OCI-LY7 (cell line): ENCODE data around the gene DIS3L. TPM values are rescaled to one million over a fixed set of nuclear protein-coding genes. Genes with fewer than 3 reads are reported as not detected.

Experiments used
- BruUV-seq: library from RNA; stranded (reverse); fragments of 400-500 nt; replicated peaks from 2 replicates; lab custom pipeline; 2021; lab: Mats Ljungman, UMichigan
- CTCF ChIA-PET: fragments of 300-600 bp; sonication (Branson Sonifier 250); formaldehyde crosslinking; loops from one replicate; lab custom pipeline; 2022; ENCODE audit warnings: antibody characterized with exemption; ENCODE audit not compliant: unreplicated experiment; lab: Charles Lee
- POLR2A ChIA-PET: fragments of 300-600 bp; sonication (Branson Sonifier 250); formaldehyde crosslinking; loops from one replicate; lab custom pipeline; 2022; ENCODE audit warnings: antibody characterized with exemption; lab: Charles Lee
- DNase-seq: peaks from one replicate; pipeline ENCODE4 v3.0.0-alpha.2; 2015; ENCODE audit warnings: low spot score
- H2AFZ ChIP-seq: fragments of 200-600 bp; sonication (generic), shearing (Covaris generic); 2 replicates; pipeline ENCODE4 v1.6.1; 2014; ENCODE audit warnings: mild to moderate bottlenecking, antibody characterized with exemption, low read length, moderate library complexity
- H3K27ac ChIP-seq: fragments of 200-600 bp; sonication (generic); 2 replicates; pipeline ENCODE4 v1.5.1; 2014; ENCODE audit warnings: mixed run types, low read depth, mild to moderate bottlenecking, moderate library complexity, low read length, inconsistent platforms; ENCODE audit not compliant: poor library complexity, severe bottlenecking
- H3K36me3 ChIP-seq: fragments of 200-600 bp; sonication (generic); 2 replicates; pipeline ENCODE4 v1.6.1; 2014; ENCODE audit warnings: mild to moderate bottlenecking, antibody characterized with exemption, low read length, moderate library complexity, mixed read lengths; ENCODE audit not compliant: insufficient read depth
- H3K4me1 ChIP-seq: fragments of 200-600 bp; sonication (generic); 2 replicates; pipeline ENCODE4 v1.5.1; 2014; ENCODE audit warnings: mild to moderate bottlenecking, low read length; ENCODE audit not compliant: insufficient read depth, poor library complexity, severe bottlenecking
- H3K4me2 ChIP-seq: fragments of 200-600 bp; sonication (generic); 2 replicates; pipeline ENCODE4 v1.6.1; 2014; ENCODE audit warnings: mild to moderate bottlenecking, low read length
- H3K4me3 ChIP-seq: fragments of 200-600 bp; sonication (generic); 2 replicates; pipeline ENCODE4 v1.5.1; 2014; ENCODE audit warnings: mild to moderate bottlenecking, low read depth, low read length; ENCODE audit not compliant: poor library complexity, severe bottlenecking
- H3K79me2 ChIP-seq: fragments of 200-600 bp; sonication (generic); 2 replicates; pipeline ENCODE4 v1.6.1; 2016; ENCODE audit warnings: low read depth, mild to moderate bottlenecking, low read length, moderate library complexity, mixed read lengths; ENCODE audit not compliant: insufficient read depth
- H3K9me2 ChIP-seq: fragments of 200-600 bp; sonication (generic); 2 replicates; pipeline ENCODE4 v1.6.1; 2016; ENCODE audit warnings: mild to moderate bottlenecking, low read length, mixed read lengths; ENCODE audit not compliant: insufficient read depth
- H3K9me3 ChIP-seq: fragments of 200-600 bp; sonication (generic); 2 replicates; pipeline ENCODE4 v1.6.1; 2014; ENCODE audit warnings: mild to moderate bottlenecking, mixed run types, low read length, mixed read lengths
- H4K20me1 ChIP-seq: fragments of 200-600 bp; sonication (generic); 2 replicates; pipeline ENCODE4 v1.6.1; 2014; ENCODE audit warnings: mild to moderate bottlenecking, antibody characterized with exemption, low read length, moderate library complexity, mixed read lengths; ENCODE audit not compliant: insufficient read depth
- EZH2phosphoT487 ChIP-seq: fragments of 200-600 bp; sonication (generic); IDR thresholded peaks from 2 replicates; pipeline ENCODE4 v1.6.1; 2018; ENCODE audit warnings: low read depth, borderline replicate concordance, mild to moderate bottlenecking, mixed run types, antibody characterized with exemption, low read length, moderate library complexity, mixed read lengths
- intact Hi-C: fragments of 100-400 bp; cut with micrococcal nuclease; formaldehyde crosslinking; loops from one replicate; pipeline ENCODE4 v1.10.0; 2022; ENCODE audit not compliant: unreplicated experiment
- total RNA-seq, 2 experiments: library from RNA; depleted of rRNA in 1 of 2; stranded (reverse); fragments of >200 nt in 1 of 2; shearing (Covaris generic) in 1 of 2; gene quantifications; 2 replicates each; pipeline ENCODE4 v1.2.3, GENCODE V29; 2014 to 2022
- TF ChIP-seq, protein P1 (sequence below): fragments of 200-600 bp; sonication (generic); conservative IDR thresholded peaks from 2 replicates; pipeline ENCODE4 v1.5.1; 2014; ENCODE audit warnings: mild to moderate bottlenecking, antibody characterized with exemption, low read length, moderate library complexity, mixed read lengths

The DIS3L gene
- total RNA-seq, 2 experiments from 2014 or later: 33.9 to 67.6 TPM

DNA sequence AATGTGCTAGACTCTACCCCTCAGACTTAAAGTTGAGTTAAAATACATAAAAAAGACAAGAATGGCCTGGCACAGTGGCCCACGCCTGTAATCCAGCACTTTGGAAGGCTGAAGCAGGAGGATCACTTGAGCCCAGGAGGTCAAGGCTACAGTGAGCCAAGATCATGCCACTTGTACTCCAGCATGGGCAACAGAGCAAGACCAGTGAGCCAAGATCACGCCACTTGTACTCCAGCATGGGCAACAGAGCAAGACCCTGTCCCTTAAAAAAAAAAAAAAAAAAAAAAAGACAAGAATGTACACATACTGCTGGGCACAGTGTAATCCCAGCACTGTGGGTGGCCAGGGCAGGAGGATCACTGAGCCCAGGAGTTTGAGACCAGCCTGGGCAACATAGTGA is 17.4 kb downstream of the DIS3L start:
- intact Hi-C loops: no loop called here
- Histone ChIP-seq H3K4me2 (no peak overlapping the region), H3K9me3 (no peaks in the 10 kb centered on the region), H3K4me1 (no peaks in the 10 kb centered on the region), H3K36me3 (peaks cover 94% of the 10 kb centered on the region), H4K20me1 (no peaks in the 10 kb centered on the region), H2AFZ (no peak overlapping the region), H3K27ac (no peak overlapping the region), H3K79me2 (no peaks in the 10 kb centered on the region), H3K4me3 (no peak overlapping the region), H3K9me2 (no peaks in the 10 kb centered on the region)
- no peak for DNase-seq
- ChIA-PET CTCF (no interaction called here), POLR2A (no interaction called here)
- no TSS peak for BruUV-seq
- TF ChIP-seq EZH2phosphoT487: no peak
- TF ChIP-seq, protein P1, sequence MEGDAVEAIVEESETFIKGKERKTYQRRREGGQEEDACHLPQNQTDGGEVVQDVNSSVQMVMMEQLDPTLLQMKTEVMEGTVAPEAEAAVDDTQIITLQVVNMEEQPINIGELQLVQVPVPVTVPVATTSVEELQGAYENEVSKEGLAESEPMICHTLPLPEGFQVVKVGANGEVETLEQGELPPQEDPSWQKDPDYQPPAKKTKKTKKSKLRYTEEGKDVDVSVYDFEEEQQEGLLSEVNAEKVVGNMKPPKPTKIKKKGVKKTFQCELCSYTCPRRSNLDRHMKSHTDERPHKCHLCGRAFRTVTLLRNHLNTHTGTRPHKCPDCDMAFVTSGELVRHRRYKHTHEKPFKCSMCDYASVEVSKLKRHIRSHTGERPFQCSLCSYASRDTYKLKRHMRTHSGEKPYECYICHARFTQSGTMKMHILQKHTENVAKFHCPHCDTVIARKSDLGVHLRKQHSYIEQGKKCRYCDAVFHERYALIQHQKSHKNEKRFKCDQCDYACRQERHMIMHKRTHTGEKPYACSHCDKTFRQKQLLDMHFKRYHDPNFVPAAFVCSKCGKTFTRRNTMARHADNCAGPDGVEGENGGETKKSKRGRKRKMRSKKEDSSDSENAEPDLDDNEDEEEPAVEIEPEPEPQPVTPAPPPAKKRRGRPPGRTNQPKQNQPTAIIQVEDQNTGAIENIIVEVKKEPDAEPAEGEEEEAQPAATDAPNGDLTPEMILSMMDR: no peak

DNA sequence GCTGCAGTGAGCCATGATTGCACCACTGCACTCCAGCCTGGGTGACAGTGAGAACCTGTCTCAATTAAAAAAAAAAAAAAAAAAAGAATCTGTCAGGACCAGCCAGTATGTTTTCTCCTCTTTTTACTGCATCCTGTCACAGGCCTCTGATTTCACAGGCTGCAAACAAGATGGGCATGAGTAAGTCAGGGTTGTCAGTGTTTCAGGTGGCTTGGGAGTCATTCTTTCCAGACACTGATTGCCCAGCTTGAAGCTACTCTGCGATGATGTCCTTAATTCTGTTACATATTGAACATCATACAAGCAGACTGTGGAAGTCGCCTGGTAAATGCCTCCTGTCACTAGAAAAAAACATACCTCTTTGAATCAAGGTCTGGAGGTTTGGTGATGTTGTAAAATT is 18.8 kb downstream of the DIS3L start:
- no peak for DNase-seq
- Histone ChIP-seq H3K9me2 (no peaks in the 10 kb centered on the region), H3K79me2 (no peaks in the 10 kb centered on the region), H3K4me1 (no peaks in the 10 kb centered on the region), H3K4me3 (no peak overlapping the region), H3K36me3 (peaks cover 94% of the 10 kb centered on the region), H3K4me2 (no peak overlapping the region), H3K9me3 (no peaks in the 10 kb centered on the region), H3K27ac (no peak overlapping the region), H4K20me1 (no peaks in the 10 kb centered on the region), H2AFZ (no peak overlapping the region)
- CTCF ChIA-PET: no interaction called here
- BruUV-seq: no TSS peak
- TF ChIP-seq, protein P1: no peak
- no peak for TF ChIP-seq EZH2phosphoT487
- POLR2A ChIA-PET: no interaction called here
- intact Hi-C loops: no loop called here

DNA sequence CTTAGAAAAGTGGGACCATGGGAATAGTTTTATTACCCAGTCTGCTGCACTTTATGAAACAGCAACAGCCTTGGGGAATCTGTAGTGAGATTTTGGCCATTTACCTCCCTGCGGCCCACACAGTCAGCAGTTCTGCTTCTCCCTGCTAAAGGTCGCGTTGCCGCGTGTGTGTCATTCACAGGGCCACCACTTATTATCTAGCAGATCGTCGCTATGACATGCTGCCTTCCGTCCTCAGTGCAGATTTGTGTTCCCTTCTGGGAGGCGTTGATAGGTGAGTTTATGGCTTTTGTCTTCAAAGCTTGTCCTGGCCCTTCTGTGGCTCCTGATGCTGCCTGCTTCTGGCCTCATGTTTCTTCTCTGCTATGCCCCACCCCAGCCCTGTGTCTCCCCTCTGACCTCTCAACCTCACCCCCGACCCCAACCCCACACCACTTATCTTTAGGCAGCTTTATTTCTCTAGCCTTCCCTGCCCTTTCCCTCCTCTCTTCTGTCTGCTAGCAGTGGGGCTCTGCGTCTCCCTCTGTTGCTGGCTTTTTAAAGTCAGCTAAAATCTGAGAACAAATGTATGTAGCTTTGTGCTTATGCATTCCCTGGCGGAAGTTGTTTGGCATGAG is 30.1 kb downstream of the DIS3L start:
- no peak for DNase-seq
- no TSS peak for BruUV-seq
- intact Hi-C loops: no loop called here
- TF ChIP-seq, protein P1: no peak
- no peak for TF ChIP-seq EZH2phosphoT487
- no peak overlapping the region for H2AFZ ChIP-seq
- no peak overlapping the region for H3K27ac ChIP-seq
- no peaks in the 10 kb centered on the region for H4K20me1 ChIP-seq
- CTCF ChIA-PET: interaction anchor here (1.0 kb wide), 1 partner anchor 243 kb away, joined by 3 read pairs; no protein-coding TSS in a partner anchor
- H3K4me3 ChIP-seq: no peak overlapping the region
- no peaks in the 10 kb centered on the region for H3K9me2 ChIP-seq
- peaks cover 95% of the 10 kb centered on the region for H3K36me3 ChIP-seq
- H3K4me1 ChIP-seq: no peaks in the 10 kb centered on the region
- no peak overlapping the region for H3K4me2 ChIP-seq
- no peaks in the 10 kb centered on the region for H3K9me3 ChIP-seq
- POLR2A ChIA-PET: interaction anchor here (0.6 to 1.0 kb wide), 2 partner anchors 19 to 363 kb away, joined by 3 to 4 read pairs; no protein-coding TSS in a partner anchor
- H3K79me2 ChIP-seq: no peaks in the 10 kb centered on the region
